GM12873 (cell line): Measurements from ENCODE around the gene COG4.
A peak's percentile ranks its signal among the peaks of the same experiment; 100 is the strongest.

Experiments used
- CTCF ChIP-seq: IDR thresholded peaks from 2 replicates; pipeline ENCODE4 v1.5.1; 2012; ENCODE audit warnings: low read depth, mild to moderate bottlenecking, moderate library complexity, low read length, control low read depth; ENCODE audit not compliant: insufficient read depth; ENCODE audit errors: missing control alignments

Gene COG4

GRCh38 chr16:70460737-70461261 lies 62.6 kb downstream of the COG4 start:
- no peak for TF ChIP-seq CTCF

- no peak for TF ChIP-seq CTCF
Measured at GRCh38 chr16:70457446-70458166, 65.7 kb downstream of the COG4 start.

GRCh38 chr16:70455910-70456309 lies 67.4 kb downstream of the COG4 start:
- TF ChIP-seq CTCF: no peak

GRCh38 chr16:70454222-70455034 lies 68.9 kb downstream of the COG4 start, which contains the start of gene FCSK:
TSS of gene FCSK (plus strand) at chr16:70454595. CDS start at chr16:70463191, 8,596 bp downstream.
- peak; percentile 6 for TF ChIP-seq CTCF

GRCh38 chr16:70453892-70454221 lies 69.5 kb downstream of the COG4 start:
- TF ChIP-seq CTCF: no peak

GRCh38 chr16:70453117-70453891 lies 70.0 kb downstream of the COG4 start:
- no peak for TF ChIP-seq CTCF
